Right hindlimb (tissue), 1 donor: ENCODE measurements around the gene CDH26.
A peak's percentile ranks its signal among the peaks of the same experiment; 100 is the strongest.

ENCODE experiments used
- DNase-seq: peaks from one replicate; pipeline ENCODE4 v3.0.0-alpha.2; 2018

Gene CDH26

DNA sequence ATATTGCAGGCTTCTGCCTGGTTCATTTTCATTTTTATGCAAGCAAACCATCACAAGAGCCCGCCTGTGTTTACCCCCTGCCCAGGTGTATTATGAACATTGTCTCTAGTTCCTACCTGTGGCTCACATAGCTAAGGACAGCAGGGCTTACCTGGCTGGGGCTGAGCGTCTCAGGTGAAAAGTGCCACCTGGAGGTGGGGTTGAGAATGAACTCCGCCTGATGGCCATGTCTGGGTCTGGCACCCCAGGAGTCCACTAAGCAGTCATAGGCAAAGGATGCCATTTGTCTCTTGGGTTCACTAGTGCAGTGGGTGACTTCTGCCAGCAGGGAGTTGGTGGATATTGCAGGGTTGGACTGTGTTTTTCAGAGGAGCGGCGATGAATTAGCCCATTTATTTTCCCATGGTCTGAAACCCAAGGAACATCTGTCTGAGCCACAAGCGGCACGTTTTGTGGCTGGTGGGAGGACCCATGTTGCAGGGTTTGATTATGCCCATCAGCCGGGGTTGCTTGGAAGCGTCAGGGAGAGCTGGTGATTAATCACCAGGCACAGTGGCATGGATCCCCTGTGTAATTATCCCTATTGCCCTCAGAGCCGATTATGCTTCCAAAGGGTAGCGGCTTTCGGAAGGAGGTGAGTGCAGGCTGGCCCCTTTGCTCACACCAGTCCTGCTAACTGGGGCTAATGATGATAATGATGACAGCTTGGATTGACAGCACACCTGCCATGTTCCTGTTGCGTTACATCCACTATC is 92.1 kb downstream of the CDH26 start:
- no peak for DNase-seq

DNA sequence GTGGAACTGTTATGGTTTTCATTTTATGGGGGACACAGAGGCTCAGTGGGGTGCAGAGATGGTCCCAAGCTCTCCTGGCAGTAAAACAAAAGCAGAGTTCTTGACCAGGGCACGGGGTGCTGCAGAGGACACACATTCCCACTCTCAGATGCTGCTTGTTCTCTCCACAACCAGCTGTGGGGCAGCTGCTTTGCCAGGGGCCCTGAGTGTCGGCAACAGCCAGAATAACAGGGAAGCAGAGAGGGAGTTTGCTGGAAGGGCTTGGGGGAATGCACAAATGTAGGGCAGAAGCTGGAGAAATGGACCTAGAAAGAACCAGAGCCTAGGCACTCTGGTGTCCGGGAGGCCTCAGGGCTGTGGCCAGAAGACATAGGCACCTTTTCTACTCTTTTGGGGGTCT is 93.7 kb downstream of the CDH26 start:
- no peak for DNase-seq

DNA sequence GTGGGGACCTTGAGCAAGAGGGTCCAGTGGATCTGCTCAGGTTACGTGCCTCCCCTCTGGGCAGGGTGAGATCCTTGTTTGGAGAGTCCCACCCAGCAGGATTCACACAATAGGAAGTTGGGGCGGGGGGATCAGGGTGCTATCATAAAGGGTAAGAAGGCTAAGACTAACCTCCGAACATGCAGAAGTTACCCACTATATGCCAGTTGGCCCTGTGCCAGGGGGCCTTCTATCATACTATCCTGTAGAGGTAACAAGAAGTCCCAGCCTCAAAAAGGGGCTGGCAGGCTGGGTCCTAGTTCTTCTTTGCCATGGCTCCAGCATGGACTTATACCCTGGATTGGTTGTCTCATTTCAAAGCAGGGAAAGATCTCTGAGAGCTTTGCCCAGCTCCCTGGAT is 94.1 kb downstream of the CDH26 start:
- DNase-seq, result no peak

GRCh38 chr20:60053125-60053817 is 95.0 kb downstream of the CDH26 start:
- DNase-seq, result no peak

DNA sequence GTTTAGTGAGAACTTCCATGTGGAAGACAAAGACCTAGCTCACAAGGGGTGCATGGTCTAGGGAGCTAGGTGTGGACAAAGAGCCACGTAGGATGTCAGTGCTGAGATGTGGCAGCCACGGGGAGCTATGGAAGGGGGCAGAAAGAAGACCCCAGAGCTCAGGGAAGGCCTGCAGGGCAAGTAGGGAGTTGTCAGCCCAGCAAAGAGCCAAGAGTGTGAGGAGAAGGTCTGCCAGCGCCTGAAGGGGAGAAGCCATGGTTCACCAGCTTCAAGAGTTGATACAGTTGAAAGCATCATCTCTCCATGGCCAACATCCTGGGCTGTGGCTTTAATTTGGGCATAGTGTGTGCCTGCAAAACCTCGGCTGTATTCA is 95.6 kb downstream of the CDH26 start:
- no peak for DNase-seq

- no peak for DNase-seq
Observed at GRCh38 chr20:60054716-60055634, 96.8 kb downstream of the CDH26 start.

- DNase-seq, result no peak
Observed at GRCh38 chr20:60055740-60056139, 97.5 kb downstream of the CDH26 start.

GRCh38 chr20:60056407-60057122 is 98.3 kb downstream of the CDH26 start:
- no peak for DNase-seq

GRCh38 chr20:60057123-60057865 is 99.1 kb downstream of the CDH26 start:
- peak; percentile 78 for DNase-seq

DNA sequence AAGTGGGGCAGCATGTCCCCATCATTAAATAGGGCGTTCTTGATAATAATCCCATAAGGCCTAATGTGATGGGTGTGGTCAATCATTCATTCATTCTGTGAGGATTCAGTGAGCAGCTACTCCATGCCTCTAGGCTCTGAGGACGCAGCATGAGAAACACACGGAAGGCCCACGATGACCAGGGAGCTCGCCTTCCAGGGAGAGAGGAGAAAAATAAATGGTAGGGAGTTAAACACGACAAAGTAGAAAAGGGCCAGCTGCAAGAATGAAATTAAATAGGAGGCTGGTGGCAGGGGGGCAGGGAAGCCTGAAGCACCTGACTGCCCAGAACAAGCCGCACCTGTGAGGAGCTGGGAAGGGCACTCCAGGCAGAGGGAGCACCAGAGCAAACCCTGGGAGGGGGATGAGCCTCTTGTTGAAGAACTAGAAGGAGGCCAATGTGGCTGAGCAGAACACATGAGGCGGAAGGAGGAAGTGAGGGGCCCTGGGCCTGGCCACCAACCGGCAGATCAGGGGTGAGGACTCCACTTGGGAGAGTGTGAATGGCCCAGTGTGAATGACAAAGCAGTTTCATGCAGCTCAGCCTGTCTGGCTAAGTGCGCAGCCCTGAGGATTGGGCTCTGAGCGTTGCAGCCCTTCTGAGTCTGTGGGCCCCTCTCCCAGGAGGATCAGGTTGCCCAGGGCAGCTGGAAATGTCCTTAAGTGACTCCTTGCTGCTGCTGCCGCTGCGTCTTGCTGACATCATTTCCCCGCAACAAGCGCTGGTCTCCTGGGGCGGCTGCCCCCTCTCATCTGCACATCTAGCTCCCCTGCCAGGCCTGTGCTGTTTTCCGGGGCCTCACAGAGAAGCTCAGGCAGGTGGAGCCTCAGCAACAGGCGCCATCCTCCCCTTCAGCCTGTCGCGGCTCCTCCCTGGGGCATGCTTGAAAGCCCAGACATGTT is 99.9 kb downstream of the CDH26 start:
- DNase-seq, result peak; percentile 63

GRCh38 chr20:60058879-60059278 is 100.7 kb downstream of the CDH26 start:
- DNase-seq, result no peak

DNA sequence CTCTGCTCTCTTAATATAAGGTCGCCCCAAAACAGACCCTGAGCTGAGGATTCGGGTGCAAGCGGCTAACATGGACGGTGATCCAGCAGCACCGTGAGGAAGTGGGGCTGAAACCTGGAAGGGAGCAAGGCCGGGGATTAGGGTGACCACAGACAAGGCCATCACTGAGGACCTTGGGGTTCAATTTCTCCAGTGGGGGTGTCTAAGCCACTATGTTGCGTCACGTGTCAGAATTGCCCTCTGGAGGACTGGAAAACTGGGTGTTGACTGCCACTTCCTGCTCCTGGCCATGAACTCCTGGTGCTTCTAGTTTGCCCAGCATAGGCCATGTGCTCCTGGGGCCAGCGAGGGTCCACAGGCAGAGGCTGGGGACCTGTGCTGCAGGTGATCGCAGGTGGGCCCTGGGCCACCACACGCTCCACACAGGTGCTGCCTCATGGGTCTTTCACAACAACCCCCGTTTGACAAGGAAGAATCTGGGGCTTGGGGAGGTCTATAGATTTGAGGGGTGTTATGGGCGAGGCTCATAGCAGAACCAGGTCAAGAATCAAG is 101.9 kb downstream of the CDH26 start:
- DNase-seq, result no peak

- no peak for DNase-seq
Observed at GRCh38 chr20:60060593-60060992, 102.4 kb downstream of the CDH26 start.

DNA sequence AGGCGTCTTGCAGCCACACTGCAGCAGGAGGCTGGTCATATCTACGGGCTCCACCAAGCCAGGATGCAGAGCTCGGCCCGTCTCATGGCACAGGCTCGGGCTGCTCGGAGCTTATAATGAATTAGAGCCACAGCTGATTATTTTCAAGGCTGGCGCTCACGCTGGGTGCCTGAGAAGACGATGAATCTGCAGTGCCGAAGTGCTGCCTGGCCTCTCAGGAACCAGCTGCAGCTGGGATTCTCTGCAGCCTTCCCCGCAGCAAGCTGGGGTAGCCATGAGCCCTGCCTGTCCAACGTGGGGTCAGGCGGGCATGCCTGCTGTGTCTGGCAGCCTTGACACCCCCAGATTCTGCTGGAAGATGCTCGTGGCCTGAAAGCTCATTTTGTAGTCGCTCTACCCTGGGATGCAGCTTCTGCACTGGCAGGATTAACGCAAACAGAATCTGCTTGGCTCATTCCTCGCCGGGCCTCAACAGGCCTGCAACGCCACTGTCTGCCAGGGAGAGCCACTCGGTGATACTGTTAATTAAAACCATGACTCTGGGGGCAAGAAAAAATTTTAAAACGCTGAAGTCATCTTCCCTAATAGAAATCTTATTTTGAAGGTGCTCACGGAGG is 104.3 kb downstream of the CDH26 start:
- DNase-seq, result peak; percentile 45

DNA sequence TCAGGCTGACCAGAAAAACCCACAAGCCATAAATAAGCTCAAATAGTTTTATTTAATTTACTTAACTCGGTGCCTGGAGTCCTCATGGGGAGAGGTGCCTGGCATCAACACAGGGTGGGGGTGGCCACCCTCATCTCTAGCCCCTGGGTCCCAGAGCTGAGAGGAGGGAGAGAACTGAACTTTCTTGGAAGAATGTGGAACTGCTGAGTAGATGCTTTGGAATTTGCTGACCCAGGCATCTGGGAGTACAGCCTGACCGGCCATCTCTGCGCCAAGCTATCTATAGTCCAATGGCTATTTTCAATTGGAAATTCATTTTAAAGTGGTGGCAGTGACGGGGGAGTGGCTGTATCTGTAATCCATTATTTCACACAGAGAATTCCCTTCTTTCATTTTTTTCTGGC is 104.8 kb downstream of the CDH26 start:
- DNase-seq, result peak; percentile 63

DNA sequence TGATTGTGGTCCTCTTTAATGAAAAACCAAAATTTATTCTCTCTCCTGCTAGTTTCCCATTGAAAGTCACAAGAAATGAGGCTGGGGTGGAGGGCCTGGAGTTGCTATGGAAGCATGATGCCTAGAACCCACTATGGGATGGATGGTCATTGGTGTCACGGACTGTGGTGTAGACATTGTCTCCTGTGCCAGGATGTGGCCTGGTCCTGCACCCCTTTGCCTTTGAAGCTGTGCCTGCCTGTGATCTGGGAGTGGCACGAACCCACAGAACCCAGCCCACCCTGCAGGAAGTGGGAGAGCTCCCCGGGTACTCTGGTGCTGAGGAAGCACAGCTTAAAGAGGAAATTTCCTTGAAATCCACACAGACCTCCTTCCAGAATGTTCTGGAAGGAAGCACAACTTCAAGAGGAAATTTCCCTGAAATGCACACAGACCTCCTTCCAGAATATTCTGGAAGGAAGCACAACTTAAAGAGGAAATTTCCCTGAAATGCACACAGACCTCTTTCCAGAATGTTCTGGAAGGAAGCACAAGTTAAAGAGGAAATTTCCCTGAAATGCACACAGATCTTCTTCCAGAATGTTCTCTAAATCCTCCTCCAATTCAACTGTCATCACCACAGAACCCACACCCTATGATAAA is 105.6 kb downstream of the CDH26 start:
- DNase-seq, result no peak
